Raji (cell line): Measurements from ENCODE around the gene RBM6.
A peak's percentile ranks its signal among the peaks of the same experiment; 100 is the strongest.

Source experiments
- POLR2A ChIP-seq: IDR thresholded peaks from 2 replicates; pipeline ENCODE4 v1.6.1; 2011; ENCODE audit warnings: low read depth, low read length, control low read depth; ENCODE audit not compliant: insufficient read depth

RBM6 gene

GRCh38 chr3:49910409-49911123, 29.4 kb upstream of the RBM6 start:
- TF ChIP-seq POLR2A: no peak

GRCh38 chr3:49911124-49911420, 28.9 kb upstream of the RBM6 start:
- TF ChIP-seq POLR2A: no peak

- TF ChIP-seq POLR2A: no peak
Measured at GRCh38 chr3:49911611-49912010, 28.3 kb upstream of the RBM6 start.

GRCh38 chr3:49912881-49913281, 27.1 kb upstream of the RBM6 start:
- TF ChIP-seq POLR2A: no peak

- TF ChIP-seq POLR2A: no peak
Measured at GRCh38 chr3:49914906-49915305, 25.0 kb upstream of the RBM6 start.

- no peak for TF ChIP-seq POLR2A
Measured at GRCh38 chr3:49916686-49917085, 23.3 kb upstream of the RBM6 start.

- no peak for TF ChIP-seq POLR2A
Measured at GRCh38 chr3:49924683-49925082, 15.3 kb upstream of the RBM6 start.

GRCh38 chr3:49925485-49925884, 14.5 kb upstream of the RBM6 start:
- no peak for TF ChIP-seq POLR2A

GRCh38 chr3:49926117-49926728, 13.7 kb upstream of the RBM6 start:
- TF ChIP-seq POLR2A: no peak

- no peak for TF ChIP-seq POLR2A
Measured at GRCh38 chr3:49927798-49928197, 12.2 kb upstream of the RBM6 start.

GRCh38 chr3:49928481-49929017, 11.4 kb upstream of the RBM6 start:
- TF ChIP-seq POLR2A: no peak

- TF ChIP-seq POLR2A: peak; percentile 72
Measured at GRCh38 chr3:49929291-49930167, 10.4 kb upstream of the RBM6 start, which contains the start of gene MON1A. Gene MON1A, minus strand, starts transcription at chr3:49929811. Its CDS starts 16,465 bp downstream, at chr3:49913346.

GRCh38 chr3:49930168-49930690, 9.7 kb upstream of the RBM6 start:
- no peak for TF ChIP-seq POLR2A

GRCh38 chr3:49930922-49931321, 9.0 kb upstream of the RBM6 start:
- TF ChIP-seq POLR2A: no peak

- no peak for TF ChIP-seq POLR2A
Measured at GRCh38 chr3:49937090-49937489, 2.9 kb upstream of the RBM6 start.

GRCh38 chr3:49940667-49941249, 808 bp downstream of the RBM6 start:
- TF ChIP-seq POLR2A: no peak

- no peak for TF ChIP-seq POLR2A
Measured at GRCh38 chr3:49942651-49943050, 2.7 kb downstream of the RBM6 start.
